Stimulated activated CD4-positive, alpha-beta T cell treated with anti-CD3 and anti-CD28 coated beads, Interleukin-12 subunit alpha, Interleukin-12 subunit beta, amount 100 ng/mL, for 48 hours (primary cell): ENCODE data around the gene ACAD10.
"Not testable (repeated sequence)": the region's sequence is repeated elsewhere in the genome, so short reads cannot be mapped to it uniquely, and the experiment has no call there.

Experiments
- DNase-seq, 3 donors: peaks; one replicate each; pipeline ENCODE4 v3.0.0-alpha.2; 2020; ENCODE audit warnings: low read depth in 2 of 3, low spot score in 1 of 3

The ACAD10 gene

DNA sequence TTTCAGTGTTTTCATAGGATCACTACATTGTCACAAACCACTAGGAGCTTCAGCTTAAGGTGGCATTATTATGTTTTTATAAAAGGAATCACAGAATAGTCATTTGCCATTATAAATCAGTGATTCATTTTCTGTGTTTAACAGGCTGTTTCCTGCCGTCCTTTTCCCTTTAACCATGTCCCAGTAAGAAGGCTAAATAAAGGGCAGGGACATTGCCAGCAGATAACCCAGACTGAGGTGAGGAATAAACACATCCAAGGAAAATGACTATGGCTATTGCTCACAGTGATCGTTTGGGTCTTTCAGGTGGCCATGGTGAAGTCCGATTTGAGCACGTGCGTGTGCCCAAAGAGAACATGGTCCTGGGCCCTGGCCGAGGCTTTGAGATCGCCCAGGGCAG is 63.0 kb downstream of the ACAD10 start:
- no peak for DNase-seq

GRCh38 chr12:111749391-111749790 is 63.5 kb downstream of the ACAD10 start:
- no peak for DNase-seq

DNA sequence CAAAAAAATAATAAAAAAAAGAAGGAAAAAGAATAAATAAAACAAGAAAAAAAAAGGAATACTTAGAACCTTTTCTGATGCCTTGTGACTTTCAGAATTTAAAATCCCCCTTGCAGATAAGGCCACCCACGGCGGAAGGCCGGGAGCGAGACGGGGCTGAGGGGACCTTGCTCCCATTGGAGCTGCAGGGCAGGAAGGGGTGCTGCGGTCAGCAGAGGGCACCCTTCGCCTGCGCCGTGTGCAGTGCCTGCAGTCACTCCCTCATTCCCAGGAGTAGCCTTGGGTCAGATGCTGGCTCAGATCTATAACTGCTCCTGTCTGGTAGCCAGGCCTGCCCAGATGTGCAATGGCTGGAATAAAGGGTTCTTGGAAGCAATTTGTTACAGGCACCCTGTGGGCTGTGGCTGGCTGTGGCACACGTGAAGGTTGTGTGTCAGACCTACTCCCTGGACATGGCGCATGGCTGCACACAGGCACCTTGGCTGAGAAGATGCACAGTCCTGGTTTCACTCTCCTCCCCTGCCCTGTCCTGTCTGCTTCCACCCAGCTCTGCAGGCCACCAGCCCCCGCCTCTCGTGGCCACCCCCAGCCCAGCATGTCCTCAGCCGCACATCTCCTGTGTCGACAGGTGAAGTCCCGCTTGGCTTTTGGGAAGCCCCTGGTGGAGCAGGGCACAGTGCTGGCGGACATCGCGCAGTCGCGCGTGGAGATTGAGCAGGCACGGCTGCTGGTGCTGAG is 67.5 kb downstream of the ACAD10 start:
- no peak for DNase-seq

DNA sequence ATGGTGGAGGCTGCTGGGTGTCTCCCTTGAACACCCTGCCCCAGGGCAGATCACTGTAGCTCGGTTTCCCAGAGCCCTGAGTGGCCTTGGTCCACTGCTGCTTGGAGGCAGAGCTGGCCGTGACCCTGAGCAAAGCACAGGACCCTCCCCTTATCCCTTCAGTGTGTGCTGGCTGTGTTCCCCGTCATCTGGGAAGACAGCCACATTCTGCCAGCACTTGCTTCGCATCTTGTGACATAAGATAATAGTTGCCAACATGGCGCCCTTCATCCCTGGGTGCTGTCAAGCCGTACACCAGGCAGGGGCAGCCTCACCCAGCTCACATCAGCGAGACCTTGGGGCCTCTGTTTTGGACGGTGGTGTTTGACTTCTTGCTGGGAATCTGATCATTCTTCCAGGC is 68.8 kb downstream of the ACAD10 start:
- DNase-seq, result no peak

DNA sequence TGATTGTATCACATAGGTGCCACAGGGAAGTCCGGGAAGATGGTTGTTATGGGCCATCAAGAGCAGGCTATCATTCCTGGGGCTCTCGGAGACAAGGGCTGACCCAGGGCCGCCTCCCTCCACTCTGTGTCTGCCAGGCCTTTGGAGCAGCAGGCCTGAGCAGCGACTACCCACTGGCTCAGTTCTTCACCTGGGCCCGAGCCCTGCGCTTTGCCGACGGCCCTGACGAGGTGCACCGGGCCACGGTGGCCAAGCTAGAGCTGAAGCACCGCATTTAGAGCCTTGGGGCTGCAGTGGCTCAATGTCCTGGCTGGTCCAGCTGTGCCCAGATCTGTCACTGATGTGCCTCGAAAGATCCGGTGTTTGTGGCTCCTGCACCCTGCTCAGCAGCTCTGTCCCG is 70.3 kb downstream of the ACAD10 start:
- no peak for DNase-seq

- DNase-seq, result no peak
These were observed 70.8 kb downstream of the ACAD10 start for GRCh38 chr12:111756681-111757080.

DNA sequence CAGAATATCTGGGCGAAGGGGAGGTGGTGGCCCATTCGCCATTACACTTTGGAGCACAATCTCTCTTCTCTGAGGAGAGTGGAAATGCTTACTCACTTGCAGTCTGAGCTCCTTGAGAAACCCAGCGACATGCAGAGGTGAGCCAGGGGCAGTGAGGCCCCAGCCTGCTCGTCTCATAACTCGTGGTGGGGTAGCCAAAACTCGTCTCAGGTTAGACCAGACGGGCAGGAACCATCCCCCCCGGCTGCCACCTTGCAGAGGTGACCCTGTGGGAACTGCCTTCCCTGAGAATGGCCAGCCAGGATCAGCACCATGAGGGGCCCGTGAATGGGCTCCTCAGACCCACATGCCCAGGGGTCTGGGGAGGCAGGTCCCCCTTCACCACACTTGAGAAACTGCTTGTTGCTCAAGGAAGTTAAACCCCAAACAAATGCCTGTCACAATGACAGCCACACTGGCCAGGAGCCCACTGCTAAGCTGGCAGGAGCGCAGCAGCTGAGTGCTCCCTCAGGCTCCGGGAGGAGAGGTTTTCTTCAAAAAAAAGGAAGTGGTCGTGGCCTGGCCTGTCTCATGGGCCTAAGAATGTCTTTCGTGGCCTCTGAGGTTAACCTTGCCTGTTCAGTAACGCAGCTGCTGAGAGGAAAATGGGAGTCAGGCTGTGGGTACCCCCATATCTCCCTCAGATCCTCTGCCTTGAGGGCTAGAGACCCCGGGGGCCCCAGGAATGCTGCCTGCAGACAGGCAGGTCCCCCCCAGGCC is 71.7 kb downstream of the ACAD10 start:
- DNase-seq, result no peak

GRCh38 chr12:111758120-111758561 is 72.3 kb downstream of the ACAD10 start:
- no peak for DNase-seq

- DNase-seq, result no peak
These were observed 73.4 kb downstream of the ACAD10 start for GRCh38 chr12:111759271-111759670.

DNA sequence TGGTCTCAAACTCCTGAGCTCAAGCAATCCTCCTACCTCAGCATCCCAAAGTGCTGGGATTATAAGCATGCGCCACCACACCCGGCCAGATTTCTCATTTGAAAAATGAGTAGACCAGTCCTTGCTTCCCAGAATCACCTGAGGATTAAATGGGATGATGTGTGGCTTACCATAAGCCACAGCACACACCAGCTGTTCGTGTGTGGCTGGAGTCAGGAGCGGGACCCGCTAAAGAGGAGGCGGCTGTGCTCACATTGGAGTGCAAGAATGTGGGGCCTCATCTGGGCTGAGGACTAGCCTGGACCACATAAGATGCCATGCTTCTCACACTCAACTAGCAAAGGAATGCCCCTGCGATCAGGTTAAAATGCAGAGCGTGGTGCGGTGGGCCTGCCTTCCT is 74.1 kb downstream of the ACAD10 start:
- DNase-seq, result no peak

DNA sequence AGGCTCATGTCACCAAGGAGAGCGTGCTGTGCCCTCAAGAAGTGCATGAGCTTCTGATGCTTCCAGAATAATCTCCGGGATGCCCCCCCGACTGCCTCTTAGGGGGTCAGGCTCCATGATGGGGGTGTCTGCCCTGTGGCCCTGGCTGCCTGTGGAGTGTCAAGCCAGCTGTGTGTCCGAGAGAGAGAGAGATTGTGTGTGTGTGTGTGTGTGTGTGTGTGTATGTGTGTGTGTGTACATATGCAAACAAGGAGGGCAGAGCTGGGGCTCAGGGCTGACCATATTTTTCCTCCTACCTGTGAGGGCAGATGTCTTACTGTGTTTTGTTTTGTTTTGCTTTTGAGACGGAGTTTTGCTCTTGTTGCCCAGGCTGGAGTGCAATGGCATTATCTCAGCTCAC is 75.2 kb downstream of the ACAD10 start:
- no peak for DNase-seq

- no peak for DNase-seq
These were observed 75.9 kb downstream of the ACAD10 start for GRCh38 chr12:111761706-111762105.

GRCh38 chr12:111763552-111763951 is 77.7 kb downstream of the ACAD10 start:
- DNase-seq, result not testable (repeated sequence)

- DNase-seq, result no peak
These were observed 78.4 kb downstream of the ACAD10 start for GRCh38 chr12:111764120-111764821.

DNA sequence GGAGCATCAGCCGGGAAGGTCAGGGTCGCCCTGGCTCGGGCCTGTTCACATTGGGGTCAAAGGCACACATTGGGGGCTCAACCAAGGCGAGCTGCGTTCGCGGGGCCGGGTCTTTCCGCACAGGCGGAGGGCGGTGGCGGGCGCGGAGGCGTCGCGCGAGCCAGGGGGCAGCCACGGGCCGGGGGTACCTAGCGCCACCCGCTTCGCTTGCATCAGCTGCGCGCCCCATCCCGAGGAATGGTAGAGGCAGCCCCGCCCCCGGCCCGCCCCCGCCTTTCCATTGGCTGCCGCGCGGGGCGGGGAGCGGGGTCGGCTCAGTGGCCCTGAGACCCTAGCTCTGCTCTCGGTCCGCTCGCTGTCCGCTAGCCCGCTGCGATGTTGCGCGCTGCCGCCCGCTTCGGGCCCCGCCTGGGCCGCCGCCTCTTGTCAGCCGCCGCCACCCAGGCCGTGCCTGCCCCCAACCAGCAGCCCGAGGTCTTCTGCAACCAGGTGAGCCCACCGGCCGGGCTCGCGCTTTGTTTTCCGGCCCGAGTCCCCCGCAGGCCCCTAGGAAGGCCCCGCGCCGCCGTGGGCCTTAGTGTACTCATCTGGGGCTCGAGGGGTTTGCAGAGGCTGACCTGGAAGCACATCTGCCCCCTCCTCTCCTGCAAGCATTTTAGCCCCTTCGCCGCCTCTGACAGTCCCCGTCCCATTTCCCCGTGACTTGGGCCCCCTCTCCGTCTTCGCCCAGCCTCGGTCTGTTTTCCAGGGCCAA is 80.9 kb downstream of the ACAD10 start, which contains the start of gene ALDH2:
Gene ALDH2, plus strand, starts transcription at position 326 of the 754 bp plus-strand sequence. Its CDS starts 50 bp downstream, at position 376.
- peak in 2 of 3 donors; percentile 4 to 25 for DNase-seq

DNA sequence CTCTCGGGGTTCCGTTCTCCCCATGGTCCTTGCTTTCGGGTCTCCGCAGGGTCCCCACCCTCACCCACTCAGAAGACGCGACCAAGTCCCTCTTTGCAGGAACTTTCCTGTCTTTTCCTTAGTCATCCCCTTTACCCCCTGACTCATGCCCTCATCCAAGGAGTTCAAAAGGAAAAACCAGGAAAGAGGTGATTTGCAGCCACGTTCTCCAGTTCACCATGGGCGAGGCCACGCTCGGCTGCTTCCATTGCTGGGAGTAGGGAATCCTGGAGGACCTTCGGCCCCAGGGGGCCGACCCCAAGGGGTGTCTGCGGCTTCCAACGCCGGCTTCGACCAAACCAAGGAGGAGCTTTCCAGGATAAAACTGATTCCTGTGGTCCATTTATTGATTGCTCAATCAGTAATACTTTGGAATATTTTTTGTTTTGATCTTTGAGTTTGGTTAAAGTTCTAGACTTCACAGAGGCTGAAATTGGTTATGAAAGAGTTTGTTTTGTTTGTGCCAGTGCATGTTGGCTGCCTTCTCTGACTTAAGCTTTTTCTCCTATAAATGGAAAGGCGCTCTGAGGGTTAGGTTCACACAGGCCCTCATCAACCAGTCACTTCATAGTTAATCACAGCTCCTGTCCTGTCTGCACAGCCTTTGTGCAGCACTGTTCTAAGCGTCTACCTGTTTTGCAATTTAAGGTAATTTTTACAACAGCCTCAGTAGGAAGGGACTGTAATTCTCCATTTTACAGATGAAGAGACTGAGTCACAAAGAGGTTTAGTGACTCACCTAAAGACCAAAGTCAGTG is 81.7 kb downstream of the ACAD10 start:
- no peak for DNase-seq

- no peak for DNase-seq
These were observed 82.5 kb downstream of the ACAD10 start for GRCh38 chr12:111768159-111768895.

- no peak for DNase-seq
These were observed 83.7 kb downstream of the ACAD10 start for GRCh38 chr12:111769599-111769998.

DNA sequence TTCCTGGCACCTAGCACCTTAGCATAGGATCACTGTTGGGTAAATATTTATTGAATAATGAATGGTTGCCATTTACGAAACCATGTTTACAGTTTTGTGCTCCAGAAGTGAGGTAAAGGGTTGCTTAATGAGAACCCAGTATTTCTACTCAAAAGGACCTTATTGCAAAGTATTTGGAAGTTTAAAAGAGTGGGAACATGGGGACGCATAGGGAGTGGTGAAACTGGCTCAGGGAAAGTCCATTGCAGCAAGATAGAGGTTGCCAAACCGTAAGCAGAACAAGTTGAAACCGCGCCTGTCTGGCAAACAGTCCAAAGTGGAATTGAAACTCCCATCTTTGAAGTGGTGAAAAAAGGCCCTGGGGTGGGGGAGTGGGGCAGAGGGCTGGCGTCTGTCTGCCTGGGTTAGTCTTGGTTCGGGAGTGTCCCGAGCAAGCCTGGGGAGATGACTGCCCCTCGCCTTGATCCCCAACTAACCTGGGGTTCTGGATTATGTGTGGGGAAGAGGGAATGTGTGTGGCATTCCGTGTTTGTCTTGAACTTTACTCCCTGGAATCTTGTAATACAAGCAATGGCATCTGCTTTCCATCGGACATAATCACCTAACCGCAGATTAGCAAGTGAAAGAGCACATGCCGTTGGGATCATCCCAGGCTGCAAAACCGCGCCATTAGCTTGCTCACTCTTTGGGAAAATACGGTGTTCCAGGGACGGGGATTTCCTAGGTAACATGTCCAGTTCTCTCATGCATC is 88.1 kb downstream of the ACAD10 start:
- no peak for DNase-seq
